GM12865 (cell line): Measurements from ENCODE around the gene RHBDF2.

ENCODE experiments used
- DNase-seq: peaks from one replicate; pipeline ENCODE4 v3.0.0; 2010; ENCODE audit warnings: low read depth
- H3K4me3 ChIP-seq: 2 replicates; pipeline ENCODE4 v1.5.1; 2011; ENCODE audit warnings: mild to moderate bottlenecking, low read depth, low read length, control low read depth
- CTCF ChIP-seq: IDR thresholded peaks from 2 replicates; pipeline ENCODE4 v1.5.1; 2011; ENCODE audit warnings: low read length, control low read depth, low read depth, inconsistent platforms; ENCODE audit not compliant: insufficient read depth; ENCODE audit errors: missing control alignments

Gene RHBDF2

GRCh38 chr17:76546556-76547182 is 45.4 kb upstream of the RHBDF2 start:
- no peak overlapping the region for H3K4me3 ChIP-seq
- no peak for TF ChIP-seq CTCF
- no peak for DNase-seq

GRCh38 chr17:76545918-76546555 is 44.8 kb upstream of the RHBDF2 start:
- no peak overlapping the region for H3K4me3 ChIP-seq
- DNase-seq, result no peak
- TF ChIP-seq CTCF, result no peak

- DNase-seq, result no peak
- no peak overlapping the region for H3K4me3 ChIP-seq
- no peak for TF ChIP-seq CTCF
These were observed 43.5 kb upstream of the RHBDF2 start for GRCh38 chr17:76544546-76545365.

GRCh38 chr17:76543826-76544545 is 42.8 kb upstream of the RHBDF2 start:
- no peak for TF ChIP-seq CTCF
- no peak overlapping the region for H3K4me3 ChIP-seq
- no peak for DNase-seq

GRCh38 chr17:76543482-76543825 is 42.2 kb upstream of the RHBDF2 start:
- no peak for TF ChIP-seq CTCF
- DNase-seq, result no peak
- H3K4me3 ChIP-seq, result no peak overlapping the region

- no peak overlapping the region for H3K4me3 ChIP-seq
- no peak for TF ChIP-seq CTCF
- no peak for DNase-seq
These were observed 41.8 kb upstream of the RHBDF2 start for GRCh38 chr17:76542984-76543383.
